Loucy (cell line): ENCODE data around the gene VAV3.

Experiments used
- CTCF ChIP-seq: fragments of 200-600 bp; sonication (generic); conservative IDR thresholded peaks from 2 replicates; pipeline ENCODE4 v1.5.1; 2014; ENCODE audit warnings: mild to moderate bottlenecking, antibody characterized with exemption, low read length
- EZH2phosphoT487 ChIP-seq: fragments of 200-600 bp; IDR thresholded peaks from 2 replicates; pipeline ENCODE4 v1.6.1; 2018; ENCODE audit warnings: antibody characterized with exemption, mild to moderate bottlenecking, moderate library complexity, borderline replicate concordance

DNA sequence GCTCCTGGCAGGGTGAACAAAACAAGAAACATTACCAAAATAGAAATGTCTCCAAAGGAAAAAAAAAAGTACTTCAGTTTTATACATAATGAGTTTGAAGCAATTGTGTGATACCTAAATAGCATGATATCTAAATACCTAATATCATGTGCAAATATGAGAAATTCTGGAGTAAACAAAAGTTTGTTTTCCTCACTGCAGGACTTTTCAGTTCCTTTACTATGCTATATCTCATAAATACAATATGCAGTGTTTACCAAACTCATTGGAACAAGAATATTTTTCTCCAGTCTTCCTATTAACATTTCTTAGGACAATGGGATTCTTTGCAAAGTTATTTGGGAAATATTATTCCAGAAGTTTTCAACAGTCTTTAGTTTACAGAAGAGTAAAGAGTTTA is 98.1 kb downstream of the VAV3 start:
- TF ChIP-seq CTCF: no peak
- no peak for TF ChIP-seq EZH2phosphoT487
